GM12874 (cell line): ENCODE data around the gene CCDC102B.

ENCODE experiments used
- TF ChIP-seq, protein P1 (sequence below): IDR thresholded peaks from 2 replicates; pipeline ENCODE4 v1.5.1; 2011; ENCODE audit warnings: low read depth, mild to moderate bottlenecking, control low read depth, low read length, moderate library complexity; ENCODE audit not compliant: insufficient read depth

Gene CCDC102B

GRCh38 chr18:68796936-68797690 is 767 bp upstream of the CCDC102B start:
- TF ChIP-seq, protein P1, sequence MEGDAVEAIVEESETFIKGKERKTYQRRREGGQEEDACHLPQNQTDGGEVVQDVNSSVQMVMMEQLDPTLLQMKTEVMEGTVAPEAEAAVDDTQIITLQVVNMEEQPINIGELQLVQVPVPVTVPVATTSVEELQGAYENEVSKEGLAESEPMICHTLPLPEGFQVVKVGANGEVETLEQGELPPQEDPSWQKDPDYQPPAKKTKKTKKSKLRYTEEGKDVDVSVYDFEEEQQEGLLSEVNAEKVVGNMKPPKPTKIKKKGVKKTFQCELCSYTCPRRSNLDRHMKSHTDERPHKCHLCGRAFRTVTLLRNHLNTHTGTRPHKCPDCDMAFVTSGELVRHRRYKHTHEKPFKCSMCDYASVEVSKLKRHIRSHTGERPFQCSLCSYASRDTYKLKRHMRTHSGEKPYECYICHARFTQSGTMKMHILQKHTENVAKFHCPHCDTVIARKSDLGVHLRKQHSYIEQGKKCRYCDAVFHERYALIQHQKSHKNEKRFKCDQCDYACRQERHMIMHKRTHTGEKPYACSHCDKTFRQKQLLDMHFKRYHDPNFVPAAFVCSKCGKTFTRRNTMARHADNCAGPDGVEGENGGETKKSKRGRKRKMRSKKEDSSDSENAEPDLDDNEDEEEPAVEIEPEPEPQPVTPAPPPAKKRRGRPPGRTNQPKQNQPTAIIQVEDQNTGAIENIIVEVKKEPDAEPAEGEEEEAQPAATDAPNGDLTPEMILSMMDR = no peak

GRCh38 chr18:68800075-68800474 is 2.2 kb downstream of the CCDC102B start:
- TF ChIP-seq, protein P1 = no peak

DNA sequence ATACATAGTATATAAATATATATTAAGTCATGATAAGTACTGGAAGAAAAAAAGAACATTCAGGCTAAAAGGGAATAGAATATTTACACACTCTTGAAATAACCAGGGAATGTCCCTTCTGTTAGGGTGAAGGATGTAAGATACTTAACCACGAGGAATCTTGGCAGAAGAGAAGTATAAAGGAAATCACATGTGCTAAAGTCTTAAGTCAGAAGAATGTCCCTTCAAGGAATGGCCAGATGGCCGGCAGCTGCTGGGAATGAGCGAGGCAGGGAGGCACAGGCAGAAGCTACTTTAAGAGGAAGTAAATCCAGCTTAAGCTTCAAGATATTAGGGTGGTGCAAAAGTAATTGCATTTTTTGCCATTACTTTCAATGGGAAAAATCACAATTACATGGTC is 5.5 kb downstream of the CCDC102B start:
- TF ChIP-seq, protein P1 = no peak

GRCh38 chr18:68817584-68817983 is 19.7 kb downstream of the CCDC102B start:
- TF ChIP-seq, protein P1 = no peak

- TF ChIP-seq, protein P1 = no peak
These were observed 20.7 kb downstream of the CCDC102B start for GRCh38 chr18:68818584-68818983.

GRCh38 chr18:68822926-68823325 is 25.0 kb downstream of the CCDC102B start:
- TF ChIP-seq, protein P1 = no peak

DNA sequence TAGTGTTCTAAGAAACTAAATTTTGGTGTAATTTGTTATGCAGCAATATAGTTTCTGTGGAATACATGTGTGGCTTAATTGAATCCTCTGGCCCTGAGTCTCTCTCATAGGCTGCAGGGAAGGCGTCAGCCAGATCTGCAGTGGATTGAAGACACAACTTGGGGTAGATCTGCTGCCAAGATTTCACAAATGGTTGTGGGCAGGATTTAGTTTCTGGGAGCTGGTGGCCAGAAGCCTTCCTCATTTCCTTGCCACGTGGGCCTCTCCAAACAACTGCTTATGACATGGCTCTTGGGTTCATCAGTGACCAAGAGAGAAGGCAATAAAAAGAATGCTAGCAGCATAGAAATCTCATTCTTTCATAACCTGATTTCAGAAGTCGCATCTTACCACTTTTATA is 28.2 kb downstream of the CCDC102B start:
- TF ChIP-seq, protein P1 = no peak
